ENCODE results near the gene SPATA31D3.

SPATA31D3 gene

DNA sequence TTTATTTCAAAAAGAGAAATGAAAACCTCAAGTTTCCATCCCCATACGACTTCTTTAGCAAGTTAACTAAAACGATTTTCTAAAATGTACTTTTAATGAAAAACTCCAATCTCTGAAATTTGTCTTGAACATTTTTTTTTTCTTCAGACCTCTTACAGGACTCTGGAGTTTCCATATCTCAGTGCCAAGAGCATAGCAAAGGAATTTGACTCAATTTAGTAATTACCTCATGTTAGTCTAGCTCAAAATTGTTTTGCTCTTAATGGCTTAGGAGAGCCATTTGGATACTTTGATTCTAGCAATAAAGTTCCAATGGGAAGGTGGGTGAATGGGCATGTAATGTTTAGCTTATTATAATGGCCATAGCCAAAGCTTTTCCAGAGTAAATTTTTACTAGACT, 41.1 kb upstream of the SPATA31D3 start:
- H2AFZ ChIP-seq (ENCODE audit: low read depth, low read length) = no peak overlapping the region
- H4K20me1 ChIP-seq (ENCODE audit: insufficient read depth, low read length) = no peaks in the 10 kb centered on the region
- H3K9ac ChIP-seq (ENCODE audit: low read length) = no peak overlapping the region
- no peaks in the 10 kb centered on the region for H3K4me1 ChIP-seq (ENCODE audit: low read length)
- H3K27me3 ChIP-seq (ENCODE audit: low read depth, low read length) = no peaks in the 10 kb centered on the region; the same call in 1 of the 2 replicates
- H3K4me2 ChIP-seq (ENCODE audit: low read length) = no peak overlapping the region
- no peaks in the 10 kb centered on the region for H3K79me2 ChIP-seq (ENCODE audit: low read length)
- TF ChIP-seq EZH2phosphoT487 (IDR thresholded peaks at IDR 0.05; ENCODE audit: low read depth) = no peak
- TF ChIP-seq, protein P1, sequence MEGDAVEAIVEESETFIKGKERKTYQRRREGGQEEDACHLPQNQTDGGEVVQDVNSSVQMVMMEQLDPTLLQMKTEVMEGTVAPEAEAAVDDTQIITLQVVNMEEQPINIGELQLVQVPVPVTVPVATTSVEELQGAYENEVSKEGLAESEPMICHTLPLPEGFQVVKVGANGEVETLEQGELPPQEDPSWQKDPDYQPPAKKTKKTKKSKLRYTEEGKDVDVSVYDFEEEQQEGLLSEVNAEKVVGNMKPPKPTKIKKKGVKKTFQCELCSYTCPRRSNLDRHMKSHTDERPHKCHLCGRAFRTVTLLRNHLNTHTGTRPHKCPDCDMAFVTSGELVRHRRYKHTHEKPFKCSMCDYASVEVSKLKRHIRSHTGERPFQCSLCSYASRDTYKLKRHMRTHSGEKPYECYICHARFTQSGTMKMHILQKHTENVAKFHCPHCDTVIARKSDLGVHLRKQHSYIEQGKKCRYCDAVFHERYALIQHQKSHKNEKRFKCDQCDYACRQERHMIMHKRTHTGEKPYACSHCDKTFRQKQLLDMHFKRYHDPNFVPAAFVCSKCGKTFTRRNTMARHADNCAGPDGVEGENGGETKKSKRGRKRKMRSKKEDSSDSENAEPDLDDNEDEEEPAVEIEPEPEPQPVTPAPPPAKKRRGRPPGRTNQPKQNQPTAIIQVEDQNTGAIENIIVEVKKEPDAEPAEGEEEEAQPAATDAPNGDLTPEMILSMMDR (IDR thresholded peaks at IDR 0.05; ENCODE audit: low read depth, low read length) = no peak
- no peaks in the 10 kb centered on the region for H3K9me3 ChIP-seq (ENCODE audit: insufficient read depth, low read length)
- no peaks in the 10 kb centered on the region for H3K36me3 ChIP-seq (replicated peaks; ENCODE audit: low read depth, low read length)
- H3K27ac ChIP-seq (ENCODE audit: low read length) = no peak overlapping the region
- H3K4me3 ChIP-seq (ENCODE audit: low read length) = no peak overlapping the region

DNA sequence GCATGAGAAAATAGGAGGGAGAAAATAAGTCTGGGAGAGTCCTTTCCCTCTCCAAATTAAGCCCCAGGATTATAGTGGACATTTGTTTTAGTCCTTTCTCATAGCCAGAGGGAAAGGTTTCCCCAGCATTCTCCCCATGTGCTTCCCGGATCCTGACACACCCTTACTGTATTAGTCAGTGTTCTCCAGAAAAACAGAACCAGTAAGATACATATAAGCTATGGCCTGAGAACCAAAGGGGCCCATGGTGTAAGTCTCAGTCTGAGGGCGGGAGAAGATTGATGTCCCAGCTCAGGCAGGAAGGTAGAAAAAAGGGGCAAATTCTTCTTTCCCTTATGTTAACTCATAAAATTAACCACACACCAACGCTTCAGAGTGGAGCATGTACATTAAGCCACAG, 40.7 kb upstream of the SPATA31D3 start:
- TF ChIP-seq EZH2phosphoT487 (IDR thresholded peaks at IDR 0.05; ENCODE audit: low read depth) = no peak
- TF ChIP-seq, protein P1 (IDR thresholded peaks at IDR 0.05; ENCODE audit: low read depth, low read length) = no peak
- H3K27me3 ChIP-seq (ENCODE audit: low read depth, low read length) = no peaks in the 10 kb centered on the region; the same call in 1 of the 2 replicates
- H3K9me3 ChIP-seq (ENCODE audit: insufficient read depth, low read length) = no peaks in the 10 kb centered on the region
- no peak overlapping the region for H2AFZ ChIP-seq (ENCODE audit: low read depth, low read length)
- H4K20me1 ChIP-seq (ENCODE audit: insufficient read depth, low read length) = no peaks in the 10 kb centered on the region
- no peak overlapping the region for H3K4me3 ChIP-seq (ENCODE audit: low read length)
- no peaks in the 10 kb centered on the region for H3K79me2 ChIP-seq (ENCODE audit: low read length)
- H3K9ac ChIP-seq (ENCODE audit: low read length) = no peak overlapping the region
- H3K4me1 ChIP-seq (ENCODE audit: low read length) = no peaks in the 10 kb centered on the region
- no peak overlapping the region for H3K27ac ChIP-seq (ENCODE audit: low read length)
- no peaks in the 10 kb centered on the region for H3K36me3 ChIP-seq (replicated peaks; ENCODE audit: low read depth, low read length)
- H3K4me2 ChIP-seq (ENCODE audit: low read length) = no peak overlapping the region

DNA sequence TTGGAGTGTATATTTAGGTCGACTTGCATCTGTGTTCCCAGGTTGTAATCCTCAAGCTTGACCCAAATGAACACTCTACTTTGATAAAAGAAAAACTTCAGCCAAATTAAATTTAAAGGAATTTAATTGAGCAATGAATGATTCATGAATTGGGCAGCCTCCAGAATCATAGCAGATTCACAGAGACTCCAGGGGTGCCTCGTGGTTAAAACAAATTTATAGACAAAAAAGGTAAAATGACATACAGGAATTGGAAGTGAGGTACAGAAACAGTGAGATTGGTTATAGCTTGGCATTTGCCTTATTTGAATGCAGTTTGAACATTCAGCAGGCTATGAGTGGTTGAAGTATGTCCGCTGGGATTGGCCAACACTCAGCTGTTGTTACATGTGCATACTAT, 36.6 kb upstream of the SPATA31D3 start:
- no peaks in the 10 kb centered on the region for H3K9me3 ChIP-seq (ENCODE audit: insufficient read depth, low read length)
- no peaks in the 10 kb centered on the region for H4K20me1 ChIP-seq (ENCODE audit: insufficient read depth, low read length)
- no peak overlapping the region for H3K27ac ChIP-seq (ENCODE audit: low read length)
- no peak overlapping the region for H3K4me3 ChIP-seq (ENCODE audit: low read length)
- no peaks in the 10 kb centered on the region for H3K36me3 ChIP-seq (replicated peaks; ENCODE audit: low read depth, low read length)
- no peak overlapping the region for H3K9ac ChIP-seq (ENCODE audit: low read length)
- TF ChIP-seq, protein P1 (IDR thresholded peaks at IDR 0.05; ENCODE audit: low read depth, low read length) = no peak
- TF ChIP-seq EZH2phosphoT487 (IDR thresholded peaks at IDR 0.05; ENCODE audit: low read depth) = no peak
- H2AFZ ChIP-seq (ENCODE audit: low read depth, low read length) = no peak overlapping the region
- H3K27me3 ChIP-seq (ENCODE audit: low read depth, low read length) = no peaks in the 10 kb centered on the region
- no peaks in the 10 kb centered on the region for H3K4me1 ChIP-seq (ENCODE audit: low read length)
- H3K79me2 ChIP-seq (ENCODE audit: low read length) = no peaks in the 10 kb centered on the region
- no peak overlapping the region for H3K4me2 ChIP-seq (ENCODE audit: low read length)

DNA sequence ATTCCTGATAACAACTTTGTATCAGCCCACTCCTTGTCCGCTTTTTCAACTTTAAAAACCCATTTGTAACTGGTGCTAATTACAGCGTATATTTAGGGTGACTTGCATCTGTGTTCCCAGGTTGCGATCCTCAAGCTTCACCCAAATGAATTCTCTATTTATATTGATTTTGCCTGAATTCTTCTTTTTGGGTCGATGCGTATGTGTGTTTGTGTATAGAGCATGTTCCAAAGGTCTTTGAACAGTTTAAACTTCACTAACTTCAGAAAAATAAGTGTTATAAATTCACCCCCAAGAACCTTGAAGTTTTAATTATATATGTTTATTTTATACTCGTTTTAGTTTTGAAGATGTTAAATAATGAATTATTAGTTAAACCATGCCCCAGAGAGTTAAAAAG, 31.2 kb upstream of the SPATA31D3 start:
- peaks cover 15% of the 10 kb centered on the region; the same call in 1 of the 2 replicates for H3K27me3 ChIP-seq (ENCODE audit: low read depth, low read length)
- no peaks in the 10 kb centered on the region for H4K20me1 ChIP-seq (ENCODE audit: insufficient read depth, low read length)
- no peak overlapping the region for H3K27ac ChIP-seq (ENCODE audit: low read length)
- H3K4me2 ChIP-seq (ENCODE audit: low read length) = no peak overlapping the region
- no peak for TF ChIP-seq EZH2phosphoT487 (IDR thresholded peaks at IDR 0.05; ENCODE audit: low read depth)
- TF ChIP-seq, protein P1 (IDR thresholded peaks at IDR 0.05; ENCODE audit: low read depth, low read length) = no peak
- no peaks in the 10 kb centered on the region for H3K36me3 ChIP-seq (replicated peaks; ENCODE audit: low read depth, low read length)
- H3K4me3 ChIP-seq (ENCODE audit: low read length) = no peak overlapping the region
- no peaks in the 10 kb centered on the region for H3K79me2 ChIP-seq (ENCODE audit: low read length)
- no peak overlapping the region for H2AFZ ChIP-seq (ENCODE audit: low read depth, low read length)
- H3K9ac ChIP-seq (ENCODE audit: low read length) = no peak overlapping the region
- no peaks in the 10 kb centered on the region for H3K9me3 ChIP-seq (ENCODE audit: insufficient read depth, low read length)
- H3K4me1 ChIP-seq (ENCODE audit: low read length) = peaks cover 5% of the 10 kb centered on the region

Data from OCI-LY3 (cell line).